HG03565 (cell line): ENCODE data around the gene METRN.
"Not testable (repeated sequence)": the region's sequence is repeated elsewhere in the genome, so short reads cannot be mapped to it uniquely, and the experiment has no call there.

Experiments used
- ATAC-seq: cut with Tn5 transposase; IDR thresholded peaks from one replicate; pipeline ENCODE4 v1.9.1; 2021; ENCODE audit warnings: mild to moderate bottlenecking, moderate library complexity; ENCODE audit not compliant: unreplicated experiment

The METRN gene

DNA sequence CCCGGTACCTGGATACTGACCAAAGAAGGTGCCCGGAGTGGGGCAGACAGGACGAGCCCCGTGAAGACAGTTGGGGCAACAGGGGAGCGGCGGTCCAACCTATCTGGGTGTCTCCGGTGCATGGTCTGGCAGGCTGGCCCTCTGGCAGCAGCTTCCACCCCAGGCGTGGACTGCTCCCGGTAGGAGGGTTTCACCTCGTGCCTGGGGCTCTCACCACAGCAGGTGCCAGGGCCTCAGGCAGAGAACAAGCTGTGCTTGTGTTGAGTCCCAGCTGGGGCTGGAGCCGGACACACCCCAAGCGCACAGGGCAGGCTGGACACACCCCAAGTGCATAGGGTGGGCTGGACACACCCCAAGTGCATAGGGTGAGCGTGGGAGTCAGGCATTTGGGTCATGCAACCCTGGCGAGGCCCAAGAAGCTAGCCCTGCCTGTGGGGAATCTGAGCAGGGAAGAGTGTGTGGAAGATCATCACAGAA, 7.8 kb upstream of the METRN start:
- no peak for ATAC-seq

DNA sequence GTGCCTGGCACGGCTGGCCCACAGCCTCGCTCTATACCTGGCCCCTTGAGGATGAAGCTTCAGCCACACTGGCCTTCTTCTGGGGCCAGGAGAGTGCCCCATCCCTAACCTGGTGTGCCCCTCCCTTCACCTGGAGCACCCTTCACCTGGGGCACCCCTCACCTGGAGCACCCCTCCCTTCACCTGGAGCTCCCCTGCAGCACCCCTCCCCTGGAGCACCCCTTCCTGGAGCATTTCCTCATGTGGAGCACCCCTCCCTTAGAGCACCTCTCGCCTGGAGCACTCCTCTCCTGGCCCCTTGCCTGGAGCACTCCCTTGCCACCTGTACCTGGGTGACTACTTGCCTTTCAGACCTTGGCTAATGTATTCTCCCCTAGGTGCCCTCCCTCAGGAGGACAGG, 6.9 kb upstream of the METRN start:
- no peak for ATAC-seq

DNA sequence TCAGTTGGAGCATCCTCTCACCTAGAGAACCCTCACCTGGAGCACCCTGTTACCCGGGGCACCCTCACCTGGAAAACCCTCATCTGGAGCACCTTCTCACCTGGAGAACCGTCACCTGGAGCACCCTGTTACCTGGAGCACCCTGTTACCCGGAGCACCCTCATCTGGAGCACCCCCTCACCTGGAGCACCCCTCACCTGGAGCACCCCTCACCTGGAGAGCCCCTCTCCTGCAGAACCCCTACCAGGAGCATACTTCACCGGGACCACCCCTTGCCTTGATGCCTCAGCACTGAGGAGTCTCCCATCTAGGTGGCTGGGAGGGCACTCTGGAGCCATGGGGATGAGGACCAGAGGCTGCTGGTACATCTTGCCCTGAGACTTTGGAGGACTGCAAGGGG, 6.0 kb upstream of the METRN start:
- no peak for ATAC-seq

DNA sequence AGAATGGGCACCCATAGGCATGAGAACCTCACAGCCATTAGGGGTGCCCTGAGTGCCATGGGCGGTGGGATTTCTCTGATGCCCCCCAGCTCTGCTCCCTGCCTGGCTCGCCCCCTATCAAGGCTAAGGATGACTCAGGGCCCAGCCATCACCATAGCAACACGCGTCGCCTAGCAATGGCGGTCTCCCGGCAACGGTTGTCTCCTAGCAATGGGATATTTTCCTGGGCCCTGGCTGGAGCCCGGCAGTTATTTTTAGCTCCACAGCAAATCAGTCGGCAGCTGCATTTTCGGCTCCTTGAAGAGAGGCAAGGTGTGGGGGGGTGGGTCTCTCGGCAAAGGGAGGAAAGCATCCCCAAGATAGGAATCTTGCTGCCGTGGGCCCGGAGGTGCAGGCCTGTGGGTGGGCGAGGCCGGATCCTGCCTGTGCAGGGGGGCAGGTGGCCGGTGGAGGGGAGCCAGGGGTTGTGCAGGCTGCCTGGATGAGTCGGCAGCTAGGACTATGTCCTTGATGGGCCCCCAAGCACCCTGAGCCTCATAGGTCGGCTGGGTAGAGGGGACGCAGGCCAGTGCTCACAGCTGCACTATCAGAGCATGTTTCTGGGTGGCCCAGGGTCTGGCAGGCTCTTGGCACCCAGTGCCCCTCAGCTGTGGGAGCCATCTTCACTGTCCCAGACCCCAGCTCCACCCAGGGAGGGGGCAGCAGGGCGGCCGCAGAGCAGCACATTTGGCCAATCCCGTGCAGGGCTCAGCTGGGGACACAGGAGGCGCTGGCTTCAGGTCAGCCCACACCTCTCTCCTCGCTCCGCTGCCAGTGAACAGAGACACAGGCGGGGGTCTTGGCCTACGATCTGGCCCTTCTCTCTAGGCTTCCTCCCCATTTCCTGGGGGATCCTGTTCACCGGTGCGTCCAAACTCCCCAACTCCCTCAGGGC, 5.1 kb upstream of the METRN start:
- ATAC-seq, result no peak

DNA sequence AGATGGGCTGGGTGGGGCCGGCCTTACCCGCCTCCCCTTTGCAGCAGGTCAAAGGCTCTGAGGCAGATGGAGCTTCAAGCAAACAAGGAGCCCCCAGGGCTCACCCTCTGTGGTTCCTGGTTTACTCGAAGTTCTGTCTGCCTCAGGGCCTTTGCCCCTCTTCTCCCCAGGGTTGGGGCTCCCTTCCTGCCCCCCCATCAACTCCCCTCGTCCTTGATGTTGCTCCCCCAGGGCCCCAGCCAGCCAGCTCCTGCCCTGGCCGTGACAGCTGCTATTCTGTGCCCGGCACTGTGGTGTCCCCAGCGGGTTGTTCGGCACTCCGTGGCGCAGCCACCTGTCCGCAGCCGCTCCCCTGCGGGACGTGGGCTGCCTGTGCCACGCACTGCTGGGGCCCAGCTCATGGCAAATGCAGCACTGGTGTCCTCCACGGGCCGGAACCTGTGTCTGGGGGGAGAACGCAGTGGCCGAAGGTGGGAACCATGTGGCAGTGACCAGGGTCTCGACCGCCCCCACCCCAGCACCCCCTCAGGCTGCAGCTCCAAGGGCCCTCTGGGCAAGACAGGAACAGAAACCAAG, 4.3 kb upstream of the METRN start:
- ATAC-seq, result no peak

DNA sequence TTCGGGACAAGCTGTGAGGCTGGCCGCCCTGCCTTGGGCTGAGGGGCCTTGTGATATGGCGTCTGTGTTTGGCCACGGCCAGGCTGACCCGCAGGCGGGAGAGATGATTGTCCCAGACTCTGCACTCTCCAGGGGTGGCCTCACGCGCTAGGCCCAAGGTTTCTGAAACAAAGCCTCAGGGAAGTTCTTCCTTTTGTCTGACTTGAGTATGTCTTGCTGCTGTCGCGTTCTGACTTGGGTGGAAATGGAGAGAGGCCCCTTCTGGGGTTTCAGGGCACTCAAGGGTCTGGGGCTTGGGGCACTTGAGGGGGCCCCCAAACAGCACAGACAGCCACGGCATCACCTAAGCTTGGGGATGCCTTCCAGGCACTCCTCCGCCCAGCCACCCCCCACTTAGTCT, 3.8 kb upstream of the METRN start:
- ATAC-seq, result no peak

DNA sequence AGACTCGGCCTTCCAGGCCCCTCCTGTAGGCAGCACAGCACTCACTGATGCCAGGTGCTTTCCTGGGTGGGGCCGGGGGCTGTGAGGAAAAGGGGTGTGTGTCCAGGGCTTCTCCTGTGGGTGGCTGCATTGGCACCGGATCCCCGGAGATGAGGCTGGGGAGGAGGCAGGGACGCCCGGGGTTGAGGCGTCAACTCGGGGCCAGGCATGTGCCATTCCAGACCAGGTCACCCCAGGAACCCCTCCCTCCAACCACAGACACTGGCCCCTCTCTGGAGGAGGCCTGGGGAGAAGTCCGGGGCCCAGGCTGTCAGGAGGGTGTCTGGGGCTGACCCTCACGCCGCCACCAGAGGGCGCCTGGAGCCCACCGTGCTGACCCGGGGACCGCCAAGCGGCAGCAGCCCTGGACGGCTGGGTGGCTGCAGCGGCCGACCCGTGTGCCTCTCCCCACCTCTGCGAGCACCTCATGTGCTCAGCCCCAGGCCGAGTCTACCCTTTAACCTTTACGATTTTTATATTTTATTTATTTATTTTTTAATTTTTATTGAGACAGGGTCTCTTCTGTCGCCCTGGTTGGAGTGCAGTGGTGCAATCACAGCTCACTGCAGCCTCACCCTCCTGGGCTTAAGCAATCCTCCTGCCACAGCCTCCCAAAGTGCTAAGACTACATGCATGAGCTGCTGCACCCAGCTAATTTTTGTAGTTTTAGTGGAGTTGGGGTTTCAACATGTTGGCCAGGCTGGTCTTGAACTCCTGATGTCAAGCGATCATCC, 3.2 kb upstream of the METRN start:
- ATAC-seq, result no peak

DNA sequence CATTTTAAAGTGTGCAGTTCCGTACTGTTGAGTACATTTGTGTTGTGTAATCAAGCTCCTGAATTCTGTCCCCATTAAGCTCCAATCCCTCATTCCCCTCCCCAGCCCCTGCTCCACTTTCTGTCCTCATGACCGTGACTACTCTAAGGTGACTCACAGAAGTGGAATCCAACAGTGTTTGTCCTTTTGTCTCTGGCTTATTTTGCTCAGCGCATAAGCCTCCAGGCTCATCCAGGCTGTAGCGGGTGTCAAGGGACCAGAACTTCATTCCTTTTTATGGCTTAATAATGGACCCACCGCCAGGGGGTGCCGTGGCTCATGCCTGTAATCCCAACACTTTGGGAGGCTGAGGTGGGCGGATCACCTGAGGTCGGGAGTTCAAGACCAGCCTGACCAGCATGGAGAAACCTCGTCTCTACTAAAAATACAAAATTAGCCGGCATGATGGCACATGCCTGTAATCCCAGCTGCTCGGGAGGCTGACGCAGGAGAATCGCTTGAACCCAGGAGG, 2.1 kb upstream of the METRN start:
- ATAC-seq, result not testable (repeated sequence)

DNA sequence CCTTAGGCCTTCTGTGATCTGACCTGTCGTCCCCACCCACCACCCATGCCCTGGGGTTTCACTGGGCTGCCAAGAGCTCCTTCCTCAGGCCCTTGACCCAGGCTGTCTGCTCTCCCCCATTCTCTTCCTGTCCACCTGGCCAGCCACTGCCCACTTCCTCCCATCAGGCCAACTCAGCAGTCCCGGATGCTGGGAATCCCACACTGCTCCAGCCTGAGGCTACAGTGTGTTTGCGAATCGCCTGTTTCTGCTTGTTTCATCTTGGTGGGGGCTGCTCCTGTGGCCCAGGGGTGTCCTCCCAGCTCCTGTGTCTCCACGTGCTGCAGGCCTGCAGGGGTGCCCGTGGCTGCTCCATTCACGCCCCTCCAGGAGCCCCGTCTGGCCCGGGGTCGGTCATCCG, 839 bp upstream of the METRN start:
- ATAC-seq, result no peak

DNA sequence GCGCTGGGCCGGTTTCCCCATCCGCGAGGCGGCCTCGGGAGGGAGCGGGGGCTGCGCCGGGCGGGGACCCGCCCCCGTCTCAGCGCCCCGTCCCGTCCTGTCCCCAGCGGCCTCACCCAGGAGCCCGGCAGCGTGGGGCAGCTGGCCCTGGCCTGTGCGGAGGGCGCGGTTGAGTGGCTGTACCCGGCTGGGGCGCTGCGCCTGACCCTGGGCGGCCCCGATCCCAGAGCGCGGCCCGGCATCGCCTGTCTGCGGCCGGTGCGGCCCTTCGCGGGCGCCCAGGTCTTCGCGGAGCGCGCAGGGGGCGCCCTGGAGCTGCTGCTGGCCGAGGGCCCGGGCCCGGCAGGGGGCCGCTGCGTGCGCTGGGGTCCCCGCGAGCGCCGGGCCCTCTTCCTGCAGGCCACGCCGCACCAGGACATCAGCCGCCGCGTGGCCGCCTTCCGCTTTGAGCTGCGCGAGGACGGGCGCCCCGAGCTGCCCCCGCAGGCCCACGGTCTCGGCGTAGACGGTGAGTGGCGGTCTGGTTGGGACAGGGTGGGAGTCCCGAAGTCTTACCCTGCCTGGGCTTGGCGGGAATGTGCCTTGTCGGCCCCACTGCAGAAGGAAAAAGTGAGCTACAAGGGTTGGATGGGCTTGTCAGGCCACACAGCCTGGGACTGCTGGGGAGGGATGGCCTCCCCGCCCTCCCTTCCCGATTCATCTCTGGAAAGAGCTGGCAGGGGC, 720 bp downstream of the METRN start:
- ATAC-seq, result no peak

DNA sequence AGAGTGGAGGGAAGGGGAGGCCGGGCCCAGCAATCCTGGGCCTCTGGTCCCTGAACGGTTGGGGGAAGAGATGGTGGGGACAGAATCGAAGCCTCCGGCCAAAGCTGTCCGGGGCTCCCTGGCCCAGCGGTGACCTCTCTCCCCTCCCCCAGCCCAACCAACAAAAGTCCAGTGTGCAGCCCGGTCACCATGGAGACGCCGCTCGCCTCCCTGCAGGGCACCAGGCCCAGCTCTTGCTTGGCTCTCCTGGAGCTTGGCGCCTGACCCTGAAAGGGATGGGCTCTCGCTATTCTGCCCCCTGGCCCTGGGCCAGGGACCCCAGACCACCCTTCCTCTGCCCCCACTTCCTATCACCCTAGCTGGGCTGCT, 1.3 kb downstream of the METRN start:
- no peak for ATAC-seq

DNA sequence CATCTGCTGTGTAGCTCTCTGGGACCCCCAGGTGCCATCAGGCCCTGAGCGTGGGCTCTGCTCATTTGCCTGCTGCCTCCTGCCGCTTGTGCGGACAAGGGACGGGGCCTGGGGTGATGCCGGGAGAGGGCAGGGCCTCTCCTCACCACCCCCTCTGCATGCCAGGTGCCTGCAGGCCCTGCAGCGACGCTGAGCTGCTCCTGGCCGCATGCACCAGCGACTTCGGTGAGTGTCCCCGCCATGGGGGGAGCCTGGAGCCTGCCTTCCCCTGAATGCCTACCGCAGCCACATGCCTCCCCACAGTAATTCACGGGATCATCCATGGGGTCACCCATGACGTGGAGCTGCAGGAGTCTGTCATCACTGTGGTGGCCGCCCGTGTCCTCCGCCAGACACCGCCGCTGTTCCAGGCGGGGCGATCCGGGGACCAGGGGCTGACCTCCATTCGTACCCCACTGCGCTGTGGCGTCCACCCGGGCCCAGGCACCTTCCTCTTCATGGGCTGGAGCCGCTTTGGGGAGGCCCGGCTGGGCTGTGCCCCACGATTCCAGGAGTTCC, 1.9 kb downstream of the METRN start:
- no peak for ATAC-seq

DNA sequence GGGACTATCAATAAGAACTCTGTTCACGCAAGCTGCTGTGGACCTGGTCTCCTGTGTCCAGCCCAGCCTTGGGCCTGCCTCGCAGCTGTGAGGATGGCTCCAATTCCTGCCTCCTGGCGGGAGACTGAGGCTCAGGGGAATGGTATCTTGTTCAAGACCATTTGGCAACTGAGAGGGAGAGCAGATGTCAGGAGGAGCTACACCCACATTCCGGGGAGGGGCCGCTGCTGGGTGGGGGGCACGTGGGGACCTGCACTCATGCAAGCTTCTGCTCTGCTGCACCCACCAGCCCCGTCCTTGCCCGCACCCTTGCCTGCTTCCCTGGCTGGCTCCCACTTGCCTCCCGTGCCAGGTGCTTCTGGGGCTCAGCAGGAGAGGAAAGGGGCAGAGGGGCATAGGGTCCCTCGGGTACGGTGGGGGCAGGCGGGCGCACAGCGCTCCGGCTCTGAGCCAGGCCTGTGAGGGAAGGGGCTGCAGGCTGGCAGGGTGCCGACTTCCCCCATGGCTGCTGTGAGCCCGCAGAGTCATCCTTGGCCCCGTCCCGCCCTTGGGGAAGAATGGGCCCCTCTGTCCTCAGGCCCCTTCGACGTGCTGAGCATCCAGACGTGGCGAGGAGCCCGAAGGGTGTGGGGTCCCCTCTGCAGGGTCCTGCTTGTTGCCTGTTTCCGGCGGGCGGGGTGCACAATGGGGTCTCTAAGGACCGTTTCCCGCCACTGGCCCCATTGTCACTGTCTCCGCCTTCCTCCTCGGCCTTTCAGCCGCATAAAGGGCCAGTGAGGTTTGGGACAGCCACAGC, 2.7 kb downstream of the METRN start:
- no peak for ATAC-seq

DNA sequence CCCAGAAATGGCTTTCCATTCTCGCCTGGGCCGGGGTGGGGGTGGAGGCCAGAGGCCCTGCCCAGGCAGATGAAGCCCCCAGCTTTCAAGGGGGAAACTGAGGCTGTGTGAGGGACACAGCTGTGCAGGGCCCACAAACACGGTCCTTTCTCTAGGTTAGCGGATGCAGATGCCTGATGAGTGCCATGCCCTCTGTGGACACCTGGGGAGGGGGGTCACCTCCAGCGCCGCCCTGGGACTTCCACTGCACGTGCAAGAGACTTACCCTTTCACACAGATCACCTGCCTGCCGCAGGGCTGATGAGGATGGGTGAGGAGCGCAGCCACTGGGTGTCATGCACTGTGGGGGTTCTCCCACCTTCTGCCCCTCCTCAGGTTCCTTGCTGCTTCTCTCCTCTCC, 3.5 kb downstream of the METRN start:
- no peak for ATAC-seq

DNA sequence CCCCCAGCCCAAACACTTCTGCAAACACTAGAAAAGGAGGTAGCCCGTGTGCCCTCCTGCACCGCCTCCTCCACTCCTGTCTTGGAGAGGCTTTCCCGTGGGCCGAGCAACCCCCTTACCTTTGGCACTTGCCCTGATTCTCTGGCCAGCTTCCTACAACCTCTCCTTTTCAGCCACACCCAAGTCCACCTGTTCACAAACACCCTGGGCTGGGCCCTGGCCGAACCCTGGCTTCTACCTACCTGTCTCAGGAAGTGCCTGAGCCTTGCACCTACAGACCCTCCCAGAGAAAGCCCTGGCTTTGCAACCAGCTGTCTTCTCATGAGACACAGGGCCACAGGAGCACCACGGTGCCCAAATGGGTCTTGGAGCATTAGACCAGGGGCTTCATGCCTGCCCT, 4.0 kb downstream of the METRN start:
- ATAC-seq, result no peak

DNA sequence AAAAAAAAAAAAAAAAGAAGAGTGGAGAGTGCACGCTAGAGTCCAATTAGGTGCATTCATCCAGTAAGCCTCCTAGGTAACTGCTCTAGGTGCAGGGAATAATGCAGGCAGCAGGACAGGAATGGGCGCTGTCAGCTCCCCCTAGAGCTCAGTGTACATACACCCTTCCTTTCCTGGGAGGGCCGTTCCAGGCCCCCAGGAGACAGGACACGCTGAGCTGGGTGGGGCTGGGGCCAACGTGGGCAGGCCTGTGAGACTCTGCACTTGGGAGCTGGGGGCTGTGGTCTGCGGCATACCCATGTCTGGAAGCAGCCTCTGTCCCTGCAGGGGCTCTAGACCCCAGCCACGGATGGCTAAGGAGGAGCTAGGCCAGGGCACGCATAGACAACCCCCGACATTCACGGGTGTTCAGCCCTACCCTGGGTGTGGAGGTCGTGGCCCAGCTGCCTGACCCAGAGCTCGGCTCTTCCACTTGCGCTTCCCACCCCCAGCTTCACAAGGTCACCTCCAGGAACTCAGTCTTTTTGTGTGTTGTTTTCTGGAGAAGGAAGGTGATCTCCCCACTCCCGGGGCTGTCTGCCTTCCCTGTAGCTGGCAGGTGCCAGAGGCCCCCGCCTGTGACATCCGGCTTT, 5.0 kb downstream of the METRN start:
- ATAC-seq, result no peak

DNA sequence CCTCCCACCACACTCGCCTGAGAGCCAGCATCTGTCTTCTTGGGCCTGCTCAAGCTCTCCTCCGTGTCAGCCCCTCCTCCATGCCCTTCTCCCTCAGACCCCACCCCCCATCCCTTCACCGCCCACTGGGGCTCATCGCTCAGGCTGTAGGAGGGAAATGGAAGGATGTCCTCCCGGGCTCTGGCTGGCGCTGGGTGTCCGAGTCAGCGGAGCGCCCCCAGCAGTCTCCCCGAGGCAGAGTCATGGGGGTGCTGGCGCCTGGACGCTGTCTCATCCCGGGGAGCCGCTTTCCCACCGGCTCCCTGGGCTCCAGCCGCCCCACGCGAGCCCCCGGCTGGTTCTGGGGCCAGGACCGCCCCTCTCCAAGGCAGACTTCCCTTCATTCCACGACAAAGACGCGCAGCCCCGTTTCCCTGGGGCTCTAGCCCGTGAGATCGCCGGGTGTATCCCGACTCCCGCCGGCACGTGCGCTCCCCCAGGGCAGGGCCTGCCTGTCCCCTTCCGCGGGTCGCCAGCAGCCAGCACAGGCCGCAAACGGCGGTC, 5.6 kb downstream of the METRN start:
- ATAC-seq, result peak; percentile 3

DNA sequence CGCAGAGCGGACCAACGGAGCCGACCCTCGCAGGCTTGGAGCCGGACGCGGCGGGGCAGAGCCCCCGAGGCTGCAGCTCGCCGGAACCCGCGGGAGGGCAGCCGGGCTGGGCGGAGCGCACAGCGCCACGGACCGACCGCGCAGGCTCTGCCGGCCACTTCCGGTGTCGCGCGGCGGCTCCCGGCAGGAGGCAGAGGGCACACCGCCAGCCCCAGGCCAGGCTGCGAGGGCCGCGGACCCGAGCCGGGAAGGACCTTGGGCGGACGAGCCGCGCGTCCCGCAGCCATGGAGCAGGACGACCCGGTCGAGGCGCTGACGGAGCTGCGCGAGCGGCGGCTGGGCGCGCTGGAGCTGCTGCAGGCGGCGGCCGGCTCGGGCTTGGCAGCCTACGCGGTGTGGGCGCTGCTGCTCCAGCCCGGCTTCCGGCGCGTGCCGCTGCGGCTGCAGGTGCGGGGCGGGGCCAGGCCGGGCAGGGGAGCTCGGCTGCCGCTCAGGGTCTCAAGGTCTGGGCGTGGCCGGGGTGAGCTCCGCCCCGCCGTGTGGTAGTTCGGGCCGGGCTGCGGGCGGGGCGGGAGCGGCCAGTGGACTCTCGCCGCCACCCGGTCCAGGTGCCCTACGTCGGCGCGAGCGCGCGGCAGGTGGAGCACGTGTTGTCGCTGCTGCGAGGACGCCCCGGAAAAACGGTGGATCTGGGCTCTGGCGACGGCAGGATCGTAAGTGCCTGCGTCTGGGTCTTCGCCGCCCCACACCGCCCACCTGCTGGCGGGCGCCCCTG, 6.3 kb downstream of the METRN start, which contains the start of gene ANTKMT:
ANTKMT (plus strand) TSS at position 157 of the 775 bp plus-strand sequence; CDS start at position 286, 129 bp downstream.
- ATAC-seq, result peak; percentile 56
